ENCODE data around the gene ATP5ME.

- TF ChIP-seq CTCF (IDR thresholded peaks at IDR 0.05) (no peak), POLR2A (IDR thresholded peaks at IDR 0.05) (no peak)
These were observed 48.4 kb downstream of the ATP5ME start for GRCh38 chr4:625631-626161.

All from esophagus squamous epithelium (tissue), 4 donors.